Activated naive CD4-positive, alpha-beta T cell treated with anti-CD3 and anti-CD28 coated beads for 36 hours (primary cell): Measurements from ENCODE around the gene SLC28A1. TPM values are rescaled to one million over a fixed set of nuclear protein-coding genes. Genes with fewer than 3 reads are reported as not detected.

ENCODE experiments used
- CTCF ChIA-PET: fragments of 350-600 bp; sonication (Branson Sonifier 250); formaldehyde crosslinking; loops from one replicate; lab custom pipeline; 2021; ENCODE audit warnings: antibody characterized with exemption; lab: Charles Lee
- DNase-seq: peaks from one replicate; pipeline ENCODE4 v3.0.0-alpha.2; 2020
- H3K27ac Mint-ChIP-seq: one replicate; pipeline ENCODE4 v1.8.0; 2021; ENCODE audit warnings: mild to moderate bottlenecking, mixed read lengths
- H3K27me3 Mint-ChIP-seq: one replicate; pipeline ENCODE4 v1.8.0; 2021; ENCODE audit warnings: low read depth, mixed read lengths
- H3K36me3 Mint-ChIP-seq: one replicate; pipeline ENCODE4 v1.8.0; 2021; ENCODE audit warnings: low read depth, mixed read lengths
- H3K4me1 Mint-ChIP-seq: one replicate; pipeline ENCODE4 v1.8.0; 2021; ENCODE audit warnings: low read depth, mixed read lengths
- H3K4me3 Mint-ChIP-seq: one replicate; pipeline ENCODE4 v1.8.0; 2021; ENCODE audit warnings: mild to moderate bottlenecking, moderate library complexity, mixed read lengths
- H3K9me3 Mint-ChIP-seq: one replicate; pipeline ENCODE4 v1.8.0; 2021; ENCODE audit warnings: mixed read lengths
- intact Hi-C: fragments of 100-400 bp; cut with micrococcal nuclease; formaldehyde crosslinking; loops from one replicate; pipeline ENCODE4 v1.15.1; 2023
- total RNA-seq, 2 experiments: library from RNA; stranded (reverse); gene quantifications; one replicate each; pipeline ENCODE4 v1.2.3, GENCODE V29; 2021

Gene SLC28A1
- total RNA-seq, 2 experiments from 2014 or later = not detected

- H3K9me3 Mint-ChIP-seq = no peaks in the 10 kb centered on the region
- H3K4me3 Mint-ChIP-seq = no peak overlapping the region
- no peaks in the 10 kb centered on the region for H3K36me3 Mint-ChIP-seq
- intact Hi-C loops = no loop called here
- no peak overlapping the region for H3K27ac Mint-ChIP-seq
- H3K4me1 Mint-ChIP-seq = peaks cover 2% of the 10 kb centered on the region
- CTCF ChIA-PET = interaction anchor here (0.5 to 1.1 kb wide), 2 partner anchors 16 to 349 kb away, joined by 3 read pairs; no protein-coding TSS in a partner anchor
- DNase-seq = no peak
- no peaks in the 10 kb centered on the region for H3K27me3 Mint-ChIP-seq
Observed at GRCh38 chr15:84937144-84937543, 52.7 kb downstream of the SLC28A1 start.

DNA sequence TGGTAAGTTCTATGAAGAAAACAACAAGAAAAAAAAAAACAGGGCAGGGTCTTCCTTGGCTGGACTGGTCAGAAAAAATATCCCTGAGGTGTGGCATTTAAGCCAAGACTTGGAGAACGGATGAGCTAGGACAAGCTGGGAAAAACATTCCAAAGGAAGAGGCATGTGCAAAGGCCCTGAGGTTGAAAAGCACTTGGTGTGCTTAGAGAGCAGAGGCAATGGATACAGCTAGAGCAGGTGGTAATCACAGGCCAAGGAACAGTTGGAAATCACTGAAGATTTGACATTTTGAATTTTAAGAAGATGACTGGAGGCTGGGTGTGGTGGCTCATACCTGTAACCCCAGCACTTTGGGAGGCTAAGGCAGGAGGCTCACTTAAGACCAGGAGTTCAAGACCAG is 54.3 kb downstream of the SLC28A1 start:
- Mint-ChIP-seq H3K4me1 (peaks cover 2% of the 10 kb centered on the region), H3K27ac (no peak overlapping the region), H3K9me3 (no peaks in the 10 kb centered on the region), H3K4me3 (no peak overlapping the region), H3K27me3 (no peaks in the 10 kb centered on the region), H3K36me3 (no peaks in the 10 kb centered on the region)
- CTCF ChIA-PET = interaction anchor here (0.7 to 1.5 kb wide), 2 partner anchors 108 to 230 kb away, joined by 4 to 5 read pairs; no protein-coding TSS in a partner anchor
- no peak for DNase-seq
- intact Hi-C loops = no loop called here

DNA sequence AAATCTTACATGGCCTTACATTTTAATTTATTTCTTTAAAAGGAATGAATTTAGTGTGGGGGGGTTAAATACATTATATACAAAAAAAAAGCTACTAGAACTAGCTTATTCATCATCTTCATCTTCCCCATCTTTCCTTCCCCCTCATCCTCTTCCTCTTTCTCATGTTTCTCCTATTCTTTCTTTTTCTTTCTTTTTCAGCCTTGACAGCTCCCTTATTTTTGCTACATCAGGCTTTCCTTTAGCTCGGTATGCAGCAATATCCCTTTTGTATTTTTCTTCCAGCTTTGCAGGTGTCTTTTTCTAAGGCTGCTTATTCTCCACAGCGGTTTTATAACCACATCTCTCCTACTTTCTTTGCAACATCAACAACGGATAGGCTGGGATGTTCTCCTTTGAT is 55.9 kb downstream of the SLC28A1 start:
- H3K27me3 Mint-ChIP-seq = no peaks in the 10 kb centered on the region
- H3K9me3 Mint-ChIP-seq = no peaks in the 10 kb centered on the region
- DNase-seq = no peak
- H3K4me1 Mint-ChIP-seq = peaks cover 2% of the 10 kb centered on the region
- H3K4me3 Mint-ChIP-seq = no peak overlapping the region
- CTCF ChIA-PET = interaction anchor here (0.6 to 1.4 kb wide), 3 partner anchors 10 to 95 kb away, joined by 3 to 4 read pairs (median 3); no protein-coding TSS in a partner anchor
- no peaks in the 10 kb centered on the region for H3K36me3 Mint-ChIP-seq
- H3K27ac Mint-ChIP-seq = no peak overlapping the region
- intact Hi-C loops = no loop called here

- intact Hi-C loops = no loop called here
- Mint-ChIP-seq H3K4me1 (no peaks in the 10 kb centered on the region), H3K27me3 (no peaks in the 10 kb centered on the region), H3K4me3 (no peak overlapping the region), H3K36me3 (no peaks in the 10 kb centered on the region), H3K9me3 (no peaks in the 10 kb centered on the region), H3K27ac (no peak overlapping the region)
- DNase-seq = no peak
- CTCF ChIA-PET = no interaction called here
Observed at GRCh38 chr15:84942456-84942855, 58.0 kb downstream of the SLC28A1 start.

- CTCF ChIA-PET = interaction anchor here (0.7 kb wide), 1 partner anchor 36 kb away, joined by 3 read pairs; no protein-coding TSS in a partner anchor
- intact Hi-C loops = no loop called here
Observed at GRCh38 chr15:84944311-84944710, 59.8 kb downstream of the SLC28A1 start.

DNA sequence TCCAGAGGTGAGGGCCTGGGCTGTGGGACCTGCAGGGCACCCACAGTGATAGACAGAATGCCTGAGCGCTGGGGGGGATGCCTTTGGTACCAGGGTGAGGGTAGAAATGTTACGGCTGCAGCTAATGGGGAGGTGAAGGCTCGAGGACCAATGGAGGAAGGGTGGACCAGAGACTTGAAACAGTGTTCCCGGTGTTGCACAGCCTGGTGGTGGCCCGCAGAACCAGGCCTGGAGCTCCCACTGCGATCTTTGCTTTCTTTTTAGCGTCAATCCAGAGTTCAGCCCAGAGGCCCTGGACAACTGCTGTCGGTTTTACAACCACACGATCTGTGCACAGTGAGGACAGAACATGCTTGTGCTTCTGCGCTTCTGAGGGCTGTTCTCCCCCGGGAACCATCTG is 60.4 kb downstream of the SLC28A1 start:
- intact Hi-C loops = no loop called here
- no peak overlapping the region for H3K4me3 Mint-ChIP-seq
- no peak for DNase-seq
- H3K9me3 Mint-ChIP-seq = no peaks in the 10 kb centered on the region
- H3K27me3 Mint-ChIP-seq = no peaks in the 10 kb centered on the region
- H3K36me3 Mint-ChIP-seq = no peaks in the 10 kb centered on the region
- H3K27ac Mint-ChIP-seq = no peak overlapping the region
- H3K4me1 Mint-ChIP-seq = no peaks in the 10 kb centered on the region
- CTCF ChIA-PET = interaction anchor here (0.7 kb wide), 1 partner anchor 35 kb away, joined by 3 read pairs; no protein-coding TSS in a partner anchor

More at GRCh38 chr15:84944311-84944710, 59.8 kb downstream of the SLC28A1 start:
- H3K27ac Mint-ChIP-seq = no peak overlapping the region
- DNase-seq = no peak
- no peaks in the 10 kb centered on the region for H3K27me3 Mint-ChIP-seq
- H3K36me3 Mint-ChIP-seq = no peaks in the 10 kb centered on the region
- H3K4me1 Mint-ChIP-seq = no peaks in the 10 kb centered on the region
- H3K9me3 Mint-ChIP-seq = no peaks in the 10 kb centered on the region
- H3K4me3 Mint-ChIP-seq = no peak overlapping the region

DNA sequence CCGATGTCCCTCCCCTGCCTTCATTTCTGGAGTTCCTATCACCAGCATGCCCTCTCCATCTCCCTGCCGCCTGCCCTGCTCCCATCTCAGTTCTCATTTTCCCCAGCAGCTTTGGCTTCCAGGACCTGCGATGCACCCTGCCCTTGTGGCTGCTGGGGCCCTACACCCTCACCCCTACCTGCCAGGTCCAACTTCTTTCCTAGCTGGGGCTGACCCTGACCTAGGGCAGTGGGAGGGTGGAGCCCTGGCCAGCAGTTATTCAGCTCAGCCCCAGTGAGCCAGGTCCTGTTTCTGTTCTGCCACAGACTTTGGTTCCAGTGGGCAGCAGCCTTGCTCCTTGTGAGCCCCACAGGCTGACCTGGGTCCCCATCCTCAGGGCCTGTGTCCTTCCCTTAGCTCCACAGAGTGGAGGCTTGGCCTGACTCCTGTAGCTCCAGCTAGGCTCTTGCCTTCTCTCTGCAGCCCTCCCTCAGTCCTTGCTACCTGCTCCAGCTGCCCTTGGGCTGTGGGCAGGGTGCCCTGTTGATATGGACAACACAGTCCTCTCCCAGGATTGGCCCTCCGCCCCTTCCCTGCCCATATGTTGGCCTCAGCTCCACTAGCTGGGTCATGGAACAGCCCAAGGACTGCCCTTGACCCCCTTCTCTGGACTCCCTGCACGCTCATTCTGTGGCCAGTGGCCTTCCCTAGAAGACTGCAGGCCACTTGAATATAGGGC is 62.5 kb downstream of the SLC28A1 start:
- Mint-ChIP-seq H3K4me3 (no peak overlapping the region), H3K27me3 (no peaks in the 10 kb centered on the region), H3K27ac (no peak overlapping the region), H3K4me1 (no peaks in the 10 kb centered on the region), H3K36me3 (no peaks in the 10 kb centered on the region), H3K9me3 (no peaks in the 10 kb centered on the region)
- CTCF ChIA-PET = interaction anchor here (1.3 kb wide), 1 partner anchor 359 kb away, joined by 5 read pairs; no protein-coding TSS in a partner anchor
- intact Hi-C loops = no loop called here
- no peak for DNase-seq

DNA sequence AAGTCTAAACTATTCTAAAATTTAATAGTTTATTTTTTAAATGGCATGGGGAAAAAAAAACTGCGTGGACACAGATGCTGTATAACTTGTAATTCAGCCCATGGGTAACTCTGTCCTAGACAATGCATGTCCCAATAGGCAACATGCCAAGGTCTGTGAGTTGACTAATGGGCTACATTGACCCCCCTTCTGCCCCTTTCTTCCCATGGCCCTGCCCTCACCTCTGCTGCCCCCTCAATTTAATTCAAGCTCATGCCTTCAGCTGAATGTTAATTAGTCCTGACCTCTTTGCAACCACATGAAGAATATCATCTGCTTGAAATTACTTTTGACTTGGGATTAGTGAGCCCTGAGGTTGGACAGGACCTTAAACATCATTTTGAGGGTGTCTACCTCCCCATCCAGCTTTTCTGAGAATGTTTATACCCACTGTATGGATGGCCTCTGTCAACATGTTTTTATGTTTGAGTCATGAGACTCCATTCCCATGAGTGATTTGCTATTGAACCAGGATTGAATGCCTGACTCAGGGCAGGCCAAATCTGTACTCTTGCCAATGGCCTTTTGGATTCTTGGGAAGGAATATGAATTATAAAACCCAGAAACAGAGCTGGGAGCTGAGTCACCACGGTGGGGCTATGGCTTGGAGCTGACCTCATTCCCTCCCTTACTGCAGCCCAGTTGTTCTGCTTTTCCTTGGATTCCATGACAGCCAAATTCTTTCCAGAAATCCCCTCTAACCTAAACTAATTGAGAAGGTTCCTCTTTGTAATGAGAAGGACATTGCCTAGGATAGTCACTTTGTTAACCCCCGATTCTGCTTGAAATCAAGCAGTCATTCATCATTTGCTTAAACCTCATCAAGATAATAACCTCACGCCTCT is 63.7 kb downstream of the SLC28A1 start:
- CTCF ChIA-PET = interaction anchor here (0.6 to 1.6 kb wide), 3 partner anchors 10 to 361 kb away, joined by 3 to 6 read pairs (median 5); no protein-coding TSS in a partner anchor
- Mint-ChIP-seq H3K27ac (no peak overlapping the region), H3K4me1 (no peaks in the 10 kb centered on the region), H3K27me3 (no peaks in the 10 kb centered on the region), H3K4me3 (no peak overlapping the region), H3K36me3 (no peaks in the 10 kb centered on the region), H3K9me3 (no peaks in the 10 kb centered on the region)
- DNase-seq = no peak
- intact Hi-C loops = no loop called here

DNA sequence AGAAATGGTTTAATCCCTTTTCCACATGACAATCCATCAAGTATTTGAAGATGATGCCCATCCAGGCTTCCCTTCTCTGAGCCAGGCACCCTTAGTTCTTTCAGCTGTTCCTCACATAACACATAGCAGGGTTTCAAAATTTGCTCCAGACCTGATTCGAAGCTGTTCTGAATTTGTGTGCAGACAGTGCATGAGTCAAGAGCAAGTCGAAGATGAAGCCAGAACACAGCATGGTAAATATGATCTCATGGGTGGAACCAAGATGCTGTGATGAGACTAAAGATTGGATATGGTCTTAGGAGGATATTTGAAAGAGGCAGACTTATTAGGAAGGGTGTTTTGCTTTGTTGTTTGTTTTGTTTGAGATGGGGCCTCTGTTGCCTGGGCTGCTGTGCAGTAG is 64.6 kb downstream of the SLC28A1 start:
- no peak overlapping the region for H3K27ac Mint-ChIP-seq
- CTCF ChIA-PET = interaction anchor here (1.0 to 1.6 kb wide), 2 partner anchors 9 to 229 kb away, joined by 3 to 6 read pairs; no protein-coding TSS in a partner anchor
- DNase-seq = no peak
- H3K4me3 Mint-ChIP-seq = no peak overlapping the region
- no peaks in the 10 kb centered on the region for H3K4me1 Mint-ChIP-seq
- no peaks in the 10 kb centered on the region for H3K9me3 Mint-ChIP-seq
- intact Hi-C loops = no loop called here
- H3K27me3 Mint-ChIP-seq = no peaks in the 10 kb centered on the region
- H3K36me3 Mint-ChIP-seq = no peaks in the 10 kb centered on the region

GRCh38 chr15:84949845-84950569 is 65.5 kb downstream of the SLC28A1 start:
- no peaks in the 10 kb centered on the region for H3K4me1 Mint-ChIP-seq
- CTCF ChIA-PET = interaction anchor here (0.6 to 1.0 kb wide), 3 partner anchors 52 to 351 kb away, joined by 3 to 4 read pairs (median 3); no protein-coding TSS in a partner anchor
- no peak overlapping the region for H3K4me3 Mint-ChIP-seq
- DNase-seq = no peak
- intact Hi-C loops = no loop called here
- no peaks in the 10 kb centered on the region for H3K36me3 Mint-ChIP-seq
- no peaks in the 10 kb centered on the region for H3K9me3 Mint-ChIP-seq
- no peak overlapping the region for H3K27ac Mint-ChIP-seq
- H3K27me3 Mint-ChIP-seq = no peaks in the 10 kb centered on the region

GRCh38 chr15:84950570-84951111 is 66.2 kb downstream of the SLC28A1 start:
- intact Hi-C loops = no loop called here
- H3K27me3 Mint-ChIP-seq = no peaks in the 10 kb centered on the region
- no peaks in the 10 kb centered on the region for H3K4me1 Mint-ChIP-seq
- H3K27ac Mint-ChIP-seq = no peak overlapping the region
- H3K36me3 Mint-ChIP-seq = no peaks in the 10 kb centered on the region
- no peak overlapping the region for H3K4me3 Mint-ChIP-seq
- no peaks in the 10 kb centered on the region for H3K9me3 Mint-ChIP-seq
- no peak for DNase-seq
- CTCF ChIA-PET = interaction anchor here (0.6 to 2.3 kb wide), 4 partner anchors 75 to 352 kb away, joined by 3 to 8 read pairs (median 3); no protein-coding TSS in a partner anchor
